ENCODE data around the gene PTPN1. TPM values are rescaled to one million over a fixed set of nuclear protein-coding genes. Genes with fewer than 3 reads are reported as not detected.
A peak's percentile ranks its signal among the peaks of the same experiment; 100 is the strongest.

Gene PTPN1
- total and polyA plus RNA-seq, 2 of the 13 experiments (the other 11 are each of a cell fraction or from before 2014, with no cell fraction given): 17.7 to 37.2 TPM

DNA sequence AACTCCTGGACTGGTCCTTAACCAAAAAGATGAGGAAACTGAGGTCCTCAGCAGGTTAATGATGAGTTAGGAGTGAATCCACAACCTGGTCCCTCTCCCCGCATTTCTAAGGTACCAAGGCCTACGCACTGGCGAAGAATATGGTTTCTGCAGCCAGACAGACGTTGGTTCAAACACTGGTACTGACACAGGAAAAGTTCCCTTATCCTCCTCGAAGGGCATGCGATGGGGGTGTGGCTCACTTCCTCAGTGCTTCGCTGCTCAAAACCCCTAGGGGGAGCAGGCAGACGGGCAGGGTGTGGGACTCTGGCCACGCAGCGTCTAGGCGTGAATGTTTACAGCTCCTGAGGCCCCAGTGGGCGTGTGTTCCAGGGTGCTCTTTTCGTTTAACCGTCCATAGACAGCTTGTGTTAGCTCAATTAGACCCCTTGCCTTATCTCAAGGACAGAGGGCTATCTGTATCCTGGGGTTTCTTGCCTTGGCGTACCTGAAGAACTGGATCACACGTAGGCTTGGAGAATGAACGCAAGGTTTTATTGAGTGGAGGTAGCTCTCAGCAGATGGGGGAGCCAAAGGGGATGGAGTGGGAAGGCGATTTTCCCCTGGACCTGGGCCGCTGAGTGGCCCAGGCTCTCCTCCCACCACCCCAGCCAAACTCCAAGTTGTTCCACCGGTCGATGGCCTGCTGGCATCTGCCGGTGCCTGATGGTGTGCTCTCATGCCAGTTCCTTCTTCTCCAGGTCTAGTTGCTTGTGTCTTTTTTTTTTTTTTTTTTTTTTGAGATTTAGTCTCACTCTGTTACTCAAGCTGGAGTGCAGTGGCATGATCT, 31.8 kb upstream of the PTPN1 start (continued):
- TF ChIP-seq, protein P1, sequence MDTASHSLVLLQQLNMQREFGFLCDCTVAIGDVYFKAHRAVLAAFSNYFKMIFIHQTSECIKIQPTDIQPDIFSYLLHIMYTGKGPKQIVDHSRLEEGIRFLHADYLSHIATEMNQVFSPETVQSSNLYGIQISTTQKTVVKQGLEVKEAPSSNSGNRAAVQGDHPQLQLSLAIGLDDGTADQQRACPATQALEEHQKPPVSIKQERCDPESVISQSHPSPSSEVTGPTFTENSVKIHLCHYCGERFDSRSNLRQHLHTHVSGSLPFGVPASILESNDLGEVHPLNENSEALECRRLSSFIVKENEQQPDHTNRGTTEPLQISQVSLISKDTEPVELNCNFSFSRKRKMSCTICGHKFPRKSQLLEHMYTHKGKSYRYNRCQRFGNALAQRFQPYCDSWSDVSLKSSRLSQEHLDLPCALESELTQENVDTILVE (CRISPR knock-in tag; IDR thresholded peaks at IDR 0.05): no peak
- no peak for TF ChIP-seq HNRNPUL1 (IDR thresholded peaks at IDR 0.05; ENCODE audit: low read depth, low read length)
- TF ChIP-seq FOXC1 (CRISPR knock-in tag; IDR thresholded peaks at IDR 0.05; ENCODE audit: borderline replicate concordance): peak; percentile 91
- TF ChIP-seq TAF15 (IDR thresholded peaks at IDR 0.05; ENCODE audit: low read depth, low read length, poor library complexity, severe bottlenecking): no peak
- TF ChIP-seq ZNF788 (CRISPR knock-in tag; IDR thresholded peaks at IDR 0.05; ENCODE audit: borderline replicate concordance): peak; percentile 75; the same call in 1 of the 2 replicates
- TF ChIP-seq, protein P2, sequence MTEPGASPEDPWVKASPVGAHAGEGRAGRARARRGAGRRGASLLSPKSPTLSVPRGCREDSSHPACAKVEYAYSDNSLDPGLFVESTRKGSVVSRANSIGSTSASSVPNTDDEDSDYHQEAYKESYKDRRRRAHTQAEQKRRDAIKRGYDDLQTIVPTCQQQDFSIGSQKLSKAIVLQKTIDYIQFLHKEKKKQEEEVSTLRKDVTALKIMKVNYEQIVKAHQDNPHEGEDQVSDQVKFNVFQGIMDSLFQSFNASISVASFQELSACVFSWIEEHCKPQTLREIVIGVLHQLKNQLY (CRISPR knock-in tag; IDR thresholded peaks at IDR 0.05): no peak
- no peak; the same call in 1 of the 2 replicates for TF ChIP-seq HCFC1 (IDR thresholded peaks at IDR 0.05; ENCODE audit: low read depth, low read length)
- TF ChIP-seq, protein P3, sequence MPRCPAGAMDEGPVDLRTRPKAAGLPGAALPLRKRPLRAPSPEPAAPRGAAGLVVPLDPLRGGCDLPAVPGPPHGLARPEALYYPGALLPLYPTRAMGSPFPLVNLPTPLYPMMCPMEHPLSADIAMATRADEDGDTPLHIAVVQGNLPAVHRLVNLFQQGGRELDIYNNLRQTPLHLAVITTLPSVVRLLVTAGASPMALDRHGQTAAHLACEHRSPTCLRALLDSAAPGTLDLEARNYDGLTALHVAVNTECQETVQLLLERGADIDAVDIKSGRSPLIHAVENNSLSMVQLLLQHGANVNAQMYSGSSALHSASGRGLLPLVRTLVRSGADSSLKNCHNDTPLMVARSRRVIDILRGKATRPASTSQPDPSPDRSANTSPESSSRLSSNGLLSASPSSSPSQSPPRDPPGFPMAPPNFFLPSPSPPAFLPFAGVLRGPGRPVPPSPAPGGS (CRISPR knock-in tag; IDR thresholded peaks at IDR 0.05): peak; percentile 82
- TF ChIP-seq ARNT2 (CRISPR knock-in tag; IDR thresholded peaks at IDR 0.05; ENCODE audit: low read depth): no peak
- TF ChIP-seq ASH2L (IDR thresholded peaks at IDR 0.05; ENCODE audit: insufficient read length, low read depth, low read length): peak; percentile 20
- TF ChIP-seq CHD4 (IDR thresholded peaks at IDR 0.05; ENCODE audit: borderline replicate concordance, low read length): no peak
- TF ChIP-seq, protein P4, sequence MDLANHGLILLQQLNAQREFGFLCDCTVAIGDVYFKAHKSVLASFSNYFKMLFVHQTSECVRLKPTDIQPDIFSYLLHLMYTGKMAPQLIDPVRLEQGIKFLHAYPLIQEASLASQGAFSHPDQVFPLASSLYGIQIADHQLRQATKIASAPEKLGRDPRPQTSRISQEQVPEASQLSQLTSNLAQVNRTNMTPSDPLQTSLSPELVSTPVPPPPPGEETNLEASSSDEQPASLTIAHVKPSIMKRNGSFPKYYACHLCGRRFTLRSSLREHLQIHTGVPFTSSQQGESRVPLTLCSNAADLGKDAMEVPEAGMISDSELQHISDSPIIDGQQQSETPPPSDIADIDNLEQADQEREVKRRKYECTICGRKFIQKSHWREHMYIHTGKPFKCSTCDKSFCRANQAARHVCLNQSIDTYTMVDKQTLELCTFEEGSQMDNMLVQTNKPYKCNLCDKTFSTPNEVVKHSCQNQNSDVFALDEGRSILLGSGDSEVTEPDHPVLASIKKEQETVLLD (CRISPR knock-in tag; IDR thresholded peaks at IDR 0.05; ENCODE audit: low read depth): no peak
- TF ChIP-seq ZNF879 (CRISPR knock-in tag; IDR thresholded peaks at IDR 0.05): no peak
- TF ChIP-seq TCF12 (IDR thresholded peaks at IDR 0.05): no peak
- TF ChIP-seq TCF12 (CRISPR knock-in tag; IDR thresholded peaks at IDR 0.05): 0 out of 2 replicates have a peak, but pooled peaks have one; percentile 34
- TF ChIP-seq, protein P5, sequence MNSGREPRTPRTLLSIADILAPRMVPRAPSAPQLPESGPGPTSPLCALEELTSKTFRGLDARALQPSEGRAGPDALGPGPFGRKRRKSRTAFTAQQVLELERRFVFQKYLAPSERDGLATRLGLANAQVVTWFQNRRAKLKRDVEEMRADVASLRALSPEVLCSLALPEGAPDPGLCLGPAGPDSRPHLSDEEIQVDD (CRISPR knock-in tag; IDR thresholded peaks at IDR 0.05; ENCODE audit: borderline replicate concordance): no peak
- TF ChIP-seq, protein P6, sequence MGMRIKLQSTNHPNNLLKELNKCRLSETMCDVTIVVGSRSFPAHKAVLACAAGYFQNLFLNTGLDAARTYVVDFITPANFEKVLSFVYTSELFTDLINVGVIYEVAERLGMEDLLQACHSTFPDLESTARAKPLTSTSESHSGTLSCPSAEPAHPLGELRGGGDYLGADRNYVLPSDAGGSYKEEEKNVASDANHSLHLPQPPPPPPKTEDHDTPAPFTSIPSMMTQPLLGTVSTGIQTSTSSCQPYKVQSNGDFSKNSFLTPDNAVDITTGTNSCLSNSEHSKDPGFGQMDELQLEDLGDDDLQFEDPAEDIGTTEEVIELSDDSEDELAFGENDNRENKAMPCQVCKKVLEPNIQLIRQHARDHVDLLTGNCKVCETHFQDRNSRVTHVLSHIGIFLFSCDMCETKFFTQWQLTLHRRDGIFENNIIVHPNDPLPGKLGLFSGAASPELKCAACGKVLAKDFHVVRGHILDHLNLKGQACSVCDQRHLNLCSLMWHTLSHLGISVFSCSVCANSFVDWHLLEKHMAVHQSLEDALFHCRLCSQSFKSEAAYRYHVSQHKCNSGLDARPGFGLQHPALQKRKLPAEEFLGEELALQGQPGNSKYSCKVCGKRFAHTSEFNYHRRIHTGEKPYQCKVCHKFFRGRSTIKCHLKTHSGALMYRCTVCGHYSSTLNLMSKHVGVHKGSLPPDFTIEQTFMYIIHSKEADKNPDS (CRISPR knock-in tag; IDR thresholded peaks at IDR 0.05): no peak
- TF ChIP-seq, protein P7, sequence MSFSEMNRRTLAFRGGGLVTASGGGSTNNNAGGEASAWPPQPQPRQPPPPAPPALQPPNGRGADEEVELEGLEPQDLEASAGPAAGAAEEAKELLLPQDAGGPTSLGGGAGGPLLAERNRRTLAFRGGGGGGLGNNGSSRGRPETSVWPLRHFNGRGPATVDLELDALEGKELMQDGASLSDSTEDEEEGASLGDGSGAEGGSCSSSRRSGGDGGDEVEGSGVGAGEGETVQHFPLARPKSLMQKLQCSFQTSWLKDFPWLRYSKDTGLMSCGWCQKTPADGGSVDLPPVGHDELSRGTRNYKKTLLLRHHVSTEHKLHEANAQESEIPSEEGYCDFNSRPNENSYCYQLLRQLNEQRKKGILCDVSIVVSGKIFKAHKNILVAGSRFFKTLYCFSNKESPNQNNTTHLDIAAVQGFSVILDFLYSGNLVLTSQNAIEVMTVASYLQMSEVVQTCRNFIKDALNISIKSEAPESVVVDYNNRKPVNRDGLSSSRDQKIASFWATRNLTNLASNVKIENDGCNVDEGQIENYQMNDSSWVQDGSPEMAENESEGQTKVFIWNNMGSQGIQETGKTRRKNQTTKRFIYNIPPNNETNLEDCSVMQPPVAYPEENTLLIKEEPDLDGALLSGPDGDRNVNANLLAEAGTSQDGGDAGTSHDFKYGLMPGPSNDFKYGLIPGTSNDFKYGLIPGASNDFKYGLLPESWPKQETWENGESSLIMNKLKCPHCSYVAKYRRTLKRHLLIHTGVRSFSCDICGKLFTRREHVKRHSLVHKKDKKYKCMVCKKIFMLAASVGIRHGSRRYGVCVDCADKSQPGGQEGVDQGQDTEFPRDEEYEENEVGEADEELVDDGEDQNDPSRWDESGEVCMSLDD (CRISPR knock-in tag; IDR thresholded peaks at IDR 0.05; ENCODE audit: borderline replicate concordance): no peak
